Suprapubic skin (tissue), 4 donors: Measurements from ENCODE around the gene CEP78. TPM values are rescaled to one million over a fixed set of nuclear protein-coding genes. Genes with fewer than 3 reads are reported as not detected.
"Not testable (repeated sequence)": the region's sequence is repeated elsewhere in the genome, so short reads cannot be mapped to it uniquely, and the experiment has no call there.

Source experiments
- DNase-seq, 2 donors: peaks; one replicate each; pipeline ENCODE4 v3.0.0-alpha.2; 2019; ENCODE audit warnings: low spot score in 2 of 2
- H3K27ac ChIP-seq: fragments of 200-600 bp; sonication (generic); one replicate; pipeline ENCODE4 v1.5.1; 2019
- H3K27me3 ChIP-seq: fragments of 200-600 bp; sonication (generic); one replicate; pipeline ENCODE4 v1.5.1; 2019
- H3K36me3 ChIP-seq: fragments of 200-600 bp; sonication (generic); one replicate; pipeline ENCODE4 v1.5.1; 2019
- H3K4me1 ChIP-seq: fragments of 200-600 bp; sonication (generic); one replicate; pipeline ENCODE4 v1.5.1; 2019
- H3K4me3 ChIP-seq: fragments of 200-600 bp; sonication (generic); one replicate; pipeline ENCODE4 v1.5.1; 2019; ENCODE audit warnings: mild to moderate bottlenecking
- H3K9me3 ChIP-seq: fragments of 200-600 bp; sonication (generic); one replicate; pipeline ENCODE4 v1.5.1; 2019
- EP300 ChIP-seq: sonication (generic); formaldehyde crosslinking; IDR thresholded peaks from one replicate; pipeline ENCODE4 v1.6.1; 2017; ENCODE audit warnings: antibody characterized with exemption
- POLR2A ChIP-seq, 2 donors: fragments of 450-650 bp; IDR thresholded peaks; one replicate each; pipeline ENCODE4 v1.6.1; 2017; ENCODE audit warnings: antibody characterized with exemption in 2 of 2, mild to moderate bottlenecking in 2 of 2, moderate library complexity in 2 of 2
- POLR2AphosphoS5 ChIP-seq, 3 donors: sonication (generic); formaldehyde crosslinking; IDR thresholded peaks; one replicate each; pipeline ENCODE4 v1.6.1; 2017; ENCODE audit warnings: antibody characterized with exemption in 3 of 3
- WGBS: methylation state at CpG from one replicate; pipeline ENCODE4 v1.1.5; 2018; 5-methylcytosine and 5-hydroxymethylcytosine counted together
- total RNA-seq, 4 donors: library from RNA; depleted of rRNA; stranded (reverse); fragments of >200 nt; gene quantifications; one replicate each; pipeline ENCODE4 v1.1.0, GENCODE V29; 2016
- TF ChIP-seq, protein P1 (sequence below), 2 donors: fragments of 200-600 bp in 1 of 2; fragments of 450-650 bp in 1 of 2; sonication (generic) in 1 of 2; IDR thresholded peaks; one replicate each; pipeline ENCODE4 v1.5.1; 2016 to 2019; ENCODE audit warnings: antibody characterized with exemption in 2 of 2, mild to moderate bottlenecking in 1 of 2, moderate library complexity in 1 of 2

CEP78 gene
- total RNA-seq, 4 donors from 2014 or later, result 8.7 to 15.0 (median 11.7) TPM

DNA sequence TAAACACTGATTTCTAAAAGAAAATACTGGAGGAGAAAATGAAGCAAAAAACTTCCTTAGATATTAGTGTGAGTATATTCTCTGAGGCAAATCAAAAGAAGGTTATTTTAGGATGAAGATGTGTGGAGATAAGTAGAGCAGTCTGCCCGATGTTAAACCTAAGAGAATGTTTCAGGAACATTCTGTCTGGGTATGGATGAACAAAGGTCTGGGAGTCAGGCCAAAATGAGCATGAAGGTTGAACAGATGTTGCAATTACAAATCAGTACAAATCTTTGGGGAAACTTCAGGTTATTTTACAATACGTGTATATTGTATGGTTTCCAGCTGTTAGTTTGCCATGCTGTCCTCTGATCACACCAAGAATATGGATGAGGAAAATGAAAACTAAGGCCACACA lies 14.4 kb upstream of the CEP78 start:
- no peak overlapping the region for H3K27ac ChIP-seq
- no peak overlapping the region for H3K4me3 ChIP-seq
- WGBS, result 35% methylated on average over 2 of the region's 2 CpGs
- no peaks in the 10 kb centered on the region for H3K27me3 ChIP-seq
- no peaks in the 10 kb centered on the region for H3K36me3 ChIP-seq
- TF ChIP-seq POLR2AphosphoS5 (IDR thresholded peaks at IDR 0.05), result no peak
- TF ChIP-seq POLR2A (IDR thresholded peaks at IDR 0.05), result no peak
- no peak for TF ChIP-seq EP300
- TF ChIP-seq, protein P1, sequence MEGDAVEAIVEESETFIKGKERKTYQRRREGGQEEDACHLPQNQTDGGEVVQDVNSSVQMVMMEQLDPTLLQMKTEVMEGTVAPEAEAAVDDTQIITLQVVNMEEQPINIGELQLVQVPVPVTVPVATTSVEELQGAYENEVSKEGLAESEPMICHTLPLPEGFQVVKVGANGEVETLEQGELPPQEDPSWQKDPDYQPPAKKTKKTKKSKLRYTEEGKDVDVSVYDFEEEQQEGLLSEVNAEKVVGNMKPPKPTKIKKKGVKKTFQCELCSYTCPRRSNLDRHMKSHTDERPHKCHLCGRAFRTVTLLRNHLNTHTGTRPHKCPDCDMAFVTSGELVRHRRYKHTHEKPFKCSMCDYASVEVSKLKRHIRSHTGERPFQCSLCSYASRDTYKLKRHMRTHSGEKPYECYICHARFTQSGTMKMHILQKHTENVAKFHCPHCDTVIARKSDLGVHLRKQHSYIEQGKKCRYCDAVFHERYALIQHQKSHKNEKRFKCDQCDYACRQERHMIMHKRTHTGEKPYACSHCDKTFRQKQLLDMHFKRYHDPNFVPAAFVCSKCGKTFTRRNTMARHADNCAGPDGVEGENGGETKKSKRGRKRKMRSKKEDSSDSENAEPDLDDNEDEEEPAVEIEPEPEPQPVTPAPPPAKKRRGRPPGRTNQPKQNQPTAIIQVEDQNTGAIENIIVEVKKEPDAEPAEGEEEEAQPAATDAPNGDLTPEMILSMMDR (IDR thresholded peaks at IDR 0.05), result no peak
- no peaks in the 10 kb centered on the region for H3K9me3 ChIP-seq
- no peaks in the 10 kb centered on the region for H3K4me1 ChIP-seq
- DNase-seq, result no peak

DNA sequence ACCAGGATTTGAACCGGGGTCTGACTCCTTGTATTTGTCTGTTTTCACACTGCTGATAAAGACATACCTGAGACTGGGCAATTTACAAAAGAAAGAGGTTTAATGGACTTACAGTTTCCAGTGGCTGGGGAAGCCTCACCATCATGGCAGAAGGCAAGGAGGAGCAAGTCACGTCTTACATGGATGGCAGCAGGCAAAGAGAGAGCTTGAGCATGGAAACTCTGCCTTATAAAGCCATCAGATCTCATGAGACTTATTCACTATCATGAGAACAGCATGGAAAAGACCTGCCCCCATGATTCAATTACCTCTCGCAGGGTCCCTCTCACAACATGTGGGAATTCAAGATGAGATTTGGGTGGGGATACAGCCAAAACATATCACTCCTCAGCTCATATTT lies 14.0 kb upstream of the CEP78 start:
- H3K4me1 ChIP-seq, H3K9me3 ChIP-seq, H3K36me3 ChIP-seq, H3K4me3 ChIP-seq, H3K27me3 ChIP-seq, DNase-seq, H3K27ac ChIP-seq: not testable (repeated sequence)
- WGBS, result 83% methylated on average over 3 of the region's 3 CpGs

DNA sequence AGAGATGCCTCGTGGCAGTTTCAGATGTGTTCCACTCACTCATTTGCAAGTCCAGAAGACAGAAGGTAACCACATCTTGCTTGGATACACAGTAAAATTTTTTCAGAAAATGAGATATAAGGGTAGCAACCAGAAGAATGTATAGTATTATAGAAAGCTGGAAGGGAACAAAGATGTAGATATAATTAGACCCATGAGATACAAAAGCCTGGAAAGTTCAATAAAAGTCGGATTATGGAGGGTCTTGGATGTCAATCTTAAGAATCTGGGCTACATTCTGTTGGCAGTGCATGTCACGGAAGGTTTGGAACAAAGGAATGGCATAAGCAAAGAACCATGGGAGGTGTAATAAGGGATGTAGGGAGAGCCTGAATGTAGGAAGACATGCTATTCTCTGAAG lies 5.1 kb upstream of the CEP78 start:
- no peaks in the 10 kb centered on the region for H3K36me3 ChIP-seq
- no peak for DNase-seq
- H3K27ac ChIP-seq, result no peak overlapping the region
- H3K9me3 ChIP-seq, result no peaks in the 10 kb centered on the region
- peaks cover 9% of the 10 kb centered on the region for H3K4me1 ChIP-seq
- WGBS, result 82% methylated on average over 3 of the region's 3 CpGs
- no peak overlapping the region for H3K4me3 ChIP-seq
- TF ChIP-seq POLR2A (IDR thresholded peaks at IDR 0.05) (no peak), EP300 (no peak), POLR2AphosphoS5 (IDR thresholded peaks at IDR 0.05) (no peak)
- TF ChIP-seq, protein P1 (IDR thresholded peaks at IDR 0.05), result no peak
- H3K27me3 ChIP-seq, result no peaks in the 10 kb centered on the region

DNA sequence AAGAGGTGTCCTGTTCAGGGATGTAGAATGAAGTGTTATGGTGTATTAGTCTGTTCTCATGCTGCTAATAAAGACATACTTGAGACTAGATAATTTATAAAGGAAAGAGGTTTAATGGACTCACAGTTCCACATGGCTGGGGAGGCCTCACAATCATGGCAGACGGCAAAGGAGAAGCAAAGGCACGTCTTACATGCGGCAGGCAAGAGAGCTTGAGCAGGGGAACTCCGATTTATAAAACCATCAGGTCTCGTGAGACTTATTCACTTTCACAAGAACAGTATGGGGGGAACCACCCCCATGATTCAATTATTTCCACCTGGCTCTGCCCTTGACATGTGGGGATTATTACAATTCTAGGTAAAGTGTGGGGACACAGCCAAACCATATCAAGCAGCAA lies 3.4 kb upstream of the CEP78 start:
- H3K9me3 ChIP-seq, H3K36me3 ChIP-seq: not testable (repeated sequence)
- WGBS, result 94% methylated on average over 5 of the region's 5 CpGs

DNA sequence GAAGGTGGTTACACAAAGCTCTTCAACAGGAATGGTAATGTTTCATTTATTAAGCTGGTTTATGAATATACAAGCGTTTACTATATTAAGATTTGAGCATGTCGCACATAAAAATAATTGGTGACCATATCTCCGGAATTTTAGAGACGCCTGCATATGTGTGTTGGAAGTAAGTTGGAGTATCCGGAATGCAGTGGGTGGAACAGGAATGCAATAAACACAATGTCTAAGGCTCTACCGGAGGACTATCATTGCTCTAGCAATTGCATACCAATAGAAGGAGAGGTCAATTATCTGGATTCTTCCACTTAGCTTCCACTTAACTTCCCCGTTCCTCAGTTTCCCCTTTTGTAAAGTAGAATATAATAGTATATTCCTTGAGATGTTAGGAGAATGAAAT lies 1.1 kb upstream of the CEP78 start:
- DNase-seq, result no peak
- Histone ChIP-seq H3K27ac (no peak overlapping the region), H3K9me3 (no peaks in the 10 kb centered on the region), H3K4me3 (peak overlapping the region; percentile 88), H3K36me3 (peaks cover under 1% of the 10 kb centered on the region), H3K4me1 (peaks cover 17% of the 10 kb centered on the region), H3K27me3 (no peaks in the 10 kb centered on the region)
- 36% methylated on average over 7 of the region's 7 CpGs for WGBS
- TF ChIP-seq EP300, result no peak
- no peak for TF ChIP-seq POLR2A (IDR thresholded peaks at IDR 0.05)
- TF ChIP-seq, protein P1 (IDR thresholded peaks at IDR 0.05), result no peak
- no peak for TF ChIP-seq POLR2AphosphoS5 (IDR thresholded peaks at IDR 0.05)

More for the DNA sequence above, 3.4 kb upstream of the CEP78 start:
- H3K27ac ChIP-seq, H3K27me3 ChIP-seq, H3K4me3 ChIP-seq, DNase-seq: not testable (repeated sequence)
- peaks cover 14% of the 10 kb centered on the region for H3K4me1 ChIP-seq

DNA sequence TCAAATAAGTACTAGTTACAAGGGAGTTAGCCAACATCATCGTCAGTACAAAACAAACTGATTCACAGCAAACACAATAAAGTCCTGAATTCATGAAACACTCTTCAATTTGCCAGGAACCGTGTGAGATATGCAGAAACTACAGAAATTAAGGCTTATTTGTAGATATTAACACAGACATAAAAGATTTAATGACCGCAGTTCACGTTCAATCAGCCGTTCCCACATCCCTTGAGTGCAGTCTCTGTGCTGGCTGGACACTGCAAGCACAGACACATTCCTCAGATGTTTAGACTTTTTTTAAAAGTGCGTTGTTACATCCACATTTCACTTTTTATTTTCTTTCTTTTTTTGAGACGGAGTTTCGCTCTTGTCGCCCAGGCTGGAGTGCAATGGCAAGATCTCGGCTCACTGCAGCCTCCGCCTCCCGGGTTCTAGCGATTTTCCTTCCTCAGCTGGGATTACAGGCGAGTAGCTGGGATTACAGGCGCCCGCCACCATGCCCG lies 566 bp upstream of the CEP78 start:
- Histone ChIP-seq H3K36me3 (peaks cover 5% of the 10 kb centered on the region), H3K4me1 (peaks cover 17% of the 10 kb centered on the region), H3K9me3 (no peaks in the 10 kb centered on the region), H3K27me3 (no peaks in the 10 kb centered on the region), H3K4me3 (peak overlapping the region; percentile 88), H3K27ac (peak overlapping the region; percentile 42)
- no peak for DNase-seq
- TF ChIP-seq POLR2AphosphoS5 (IDR thresholded peaks at IDR 0.05) (no peak), EP300 (no peak)
- TF ChIP-seq, protein P1 (IDR thresholded peaks at IDR 0.05), result no peak
- WGBS, result 2% methylated on average over 17 of the region's 17 CpGs
